Endothelial cell (in vitro differentiated cells): ENCODE measurements around the gene MVB12B. TPM values are rescaled to one million over a fixed set of nuclear protein-coding genes. Genes with fewer than 3 reads are reported as not detected.

Experiments
- DNase-seq: peaks from one replicate; pipeline ENCODE4 v3.0.0; 2021; ENCODE audit warnings: low spot score
- H3K27ac Mint-ChIP-seq: one replicate; pipeline ENCODE4 v1.8.0; 2021; ENCODE audit warnings: mixed read lengths, inconsistent platforms; ENCODE audit not compliant: unreplicated experiment
- H3K27me3 Mint-ChIP-seq: one replicate; pipeline ENCODE4 v1.8.0; 2021; ENCODE audit warnings: mild to moderate bottlenecking, moderate library complexity, mixed read lengths, inconsistent platforms; ENCODE audit not compliant: unreplicated experiment
- H3K36me3 Mint-ChIP-seq: one replicate; pipeline ENCODE4 v1.8.0; 2021; ENCODE audit warnings: mild to moderate bottlenecking, low read depth, mixed read lengths, inconsistent platforms; ENCODE audit not compliant: unreplicated experiment
- H3K4me1 Mint-ChIP-seq: one replicate; pipeline ENCODE4 v1.8.0; 2021; ENCODE audit warnings: mild to moderate bottlenecking, mixed read lengths, inconsistent platforms; ENCODE audit not compliant: unreplicated experiment
- H3K4me3 Mint-ChIP-seq: one replicate; pipeline ENCODE4 v1.8.0; 2021; ENCODE audit warnings: mild to moderate bottlenecking, mixed read lengths, inconsistent platforms; ENCODE audit not compliant: unreplicated experiment
- H3K9me3 Mint-ChIP-seq: one replicate; pipeline ENCODE4 v1.8.0; 2021; ENCODE audit warnings: mixed read lengths, inconsistent platforms; ENCODE audit not compliant: unreplicated experiment
- CTCF ChIP-seq: fragments of 200-600 bp; sonication (generic); IDR thresholded peaks from one replicate; pipeline ENCODE4 v1.5.0; 2021; ENCODE audit warnings: antibody characterized with exemption; ENCODE audit not compliant: unreplicated experiment
- total RNA-seq: library from RNA; stranded (reverse); fragmentation: NEBNext Ultra II Directional; extraction: Animal tissue kit (Norgen Biotek cat#: 25700); gene quantifications from one replicate; pipeline ENCODE4 v1.2.1, GENCODE V29; 2021; ENCODE audit not compliant: unreplicated experiment

The MVB12B gene
- total RNA-seq, 1 donor from 2014 or later: 18.8 TPM

- H3K4me3 Mint-ChIP-seq: no peak overlapping the region
- no peak for TF ChIP-seq CTCF
- H3K36me3 Mint-ChIP-seq: no peaks in the 10 kb centered on the region
- no peak for DNase-seq
- H3K9me3 Mint-ChIP-seq: no peaks in the 10 kb centered on the region
- H3K4me1 Mint-ChIP-seq: peaks cover 4% of the 10 kb centered on the region
- no peaks in the 10 kb centered on the region for H3K27me3 Mint-ChIP-seq
- no peak overlapping the region for H3K27ac Mint-ChIP-seq
These were observed 7.8 kb upstream of the MVB12B start for GRCh38 chr9:126318858-126319257.

GRCh38 chr9:126319671-126320070 is 7.0 kb upstream of the MVB12B start:
- H3K4me3 Mint-ChIP-seq: no peak overlapping the region
- no peaks in the 10 kb centered on the region for H3K36me3 Mint-ChIP-seq
- DNase-seq: no peak
- peaks cover 4% of the 10 kb centered on the region for H3K4me1 Mint-ChIP-seq
- TF ChIP-seq CTCF: no peak
- H3K27ac Mint-ChIP-seq: no peak overlapping the region
- H3K9me3 Mint-ChIP-seq: no peaks in the 10 kb centered on the region
- H3K27me3 Mint-ChIP-seq: no peaks in the 10 kb centered on the region

DNA sequence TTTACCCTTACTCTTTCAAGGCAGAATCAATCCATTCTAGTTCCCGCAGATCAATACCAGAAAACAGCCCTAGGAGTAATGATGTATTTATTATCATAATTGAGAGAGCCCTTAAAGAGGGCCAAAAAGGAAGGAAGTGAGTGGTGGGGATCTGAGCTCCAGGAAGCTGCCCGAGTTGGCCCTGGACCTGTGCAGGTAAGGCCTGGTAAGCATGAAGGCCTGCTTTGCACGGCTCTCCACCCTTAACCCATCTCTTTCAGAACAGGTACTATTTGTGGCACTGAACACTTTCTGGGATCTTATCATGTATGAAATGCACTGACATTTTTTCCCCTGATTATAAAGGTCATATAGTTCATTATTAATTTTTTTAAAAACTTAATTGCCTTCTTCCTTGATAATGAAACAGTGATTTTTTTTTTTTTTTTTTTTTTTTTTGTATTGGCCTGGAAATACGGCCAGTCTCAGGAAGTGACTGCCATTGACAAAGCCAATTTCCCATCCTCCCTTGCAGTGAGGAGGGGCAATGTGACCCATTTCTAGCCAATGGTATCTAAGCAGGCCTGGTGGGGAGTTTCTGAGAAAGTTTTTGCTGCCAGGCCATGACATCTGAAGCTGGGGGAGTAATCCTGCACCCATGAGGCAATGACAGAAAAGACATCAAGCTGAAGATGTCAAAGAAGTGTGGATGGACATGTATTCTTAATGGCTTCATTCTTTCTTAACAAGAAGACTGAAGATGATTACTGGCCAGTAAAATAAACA is 6.3 kb upstream of the MVB12B start:
- Mint-ChIP-seq H3K27me3 (no peaks in the 10 kb centered on the region), H3K9me3 (no peaks in the 10 kb centered on the region), H3K27ac (no peak overlapping the region), H3K36me3 (no peaks in the 10 kb centered on the region), H3K4me3 (no peak overlapping the region), H3K4me1 (peaks cover 4% of the 10 kb centered on the region)
- no peak for TF ChIP-seq CTCF
- DNase-seq: no peak

DNA sequence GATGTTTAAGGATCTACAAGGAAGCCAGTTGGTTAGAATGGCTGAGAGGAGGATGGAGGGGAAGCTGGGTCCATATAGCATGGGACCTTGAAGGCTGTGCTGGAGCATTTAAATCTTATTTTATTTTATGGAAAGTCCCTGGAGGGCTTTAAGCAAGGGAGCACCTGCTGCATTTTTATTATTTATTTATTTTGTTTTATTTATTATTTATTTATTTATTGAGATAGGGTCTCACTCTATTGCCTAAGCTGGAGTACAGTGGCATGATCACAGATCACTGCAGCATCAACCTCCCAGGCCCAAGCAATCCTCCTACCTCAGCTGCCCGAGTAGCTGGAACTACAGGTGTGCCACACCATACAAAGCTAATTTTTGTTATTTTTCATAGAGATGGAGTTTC is 4.9 kb upstream of the MVB12B start:
- Mint-ChIP-seq H3K9me3 (no peaks in the 10 kb centered on the region), H3K27me3 (no peaks in the 10 kb centered on the region), H3K4me1 (peaks cover 4% of the 10 kb centered on the region), H3K36me3 (no peaks in the 10 kb centered on the region), H3K27ac (no peak overlapping the region), H3K4me3 (no peak overlapping the region)
- no peak for TF ChIP-seq CTCF
- DNase-seq: no peak

GRCh38 chr9:126325821-126326220 is 808 bp upstream of the MVB12B start:
- no peak for TF ChIP-seq CTCF
- peak overlapping the region; percentile 61 for H3K27ac Mint-ChIP-seq
- H3K9me3 Mint-ChIP-seq: no peaks in the 10 kb centered on the region
- H3K4me1 Mint-ChIP-seq: peaks cover 9% of the 10 kb centered on the region
- peak overlapping the region; percentile 79 for H3K4me3 Mint-ChIP-seq
- no peak for DNase-seq
- H3K36me3 Mint-ChIP-seq: peaks cover 8% of the 10 kb centered on the region
- H3K27me3 Mint-ChIP-seq: no peaks in the 10 kb centered on the region
